ENCODE measurements around the gene SMIM7. TPM values are rescaled to one million over a fixed set of nuclear protein-coding genes. Genes with fewer than 3 reads are reported as not detected.

The SMIM7 gene
- total RNA-seq, 1 experiment from 2014 or later = 77.6 TPM

DNA sequence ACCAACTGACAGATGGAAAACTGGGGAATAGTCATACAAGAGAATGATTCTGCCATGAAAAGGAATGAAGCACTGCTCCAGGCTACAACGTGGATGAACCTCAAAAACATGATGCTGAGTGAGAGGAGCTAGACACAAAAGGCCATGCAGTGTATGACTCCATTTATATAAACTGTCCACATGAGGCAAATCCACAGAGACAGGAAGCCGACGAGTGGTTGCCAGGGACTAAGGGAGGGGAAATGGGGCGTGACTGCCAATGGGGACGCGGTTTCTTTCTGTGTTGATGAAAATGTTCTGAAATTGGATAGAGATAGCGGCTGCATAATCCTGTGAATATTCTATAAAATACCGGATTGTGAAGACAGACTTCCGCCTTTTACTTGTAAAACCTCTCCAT, 10.2 kb downstream of the SMIM7 start:
- no peak overlapping the region for H2BK120ac ChIP-seq (ENCODE audit: low read depth, low read length, poor library complexity, severe bottlenecking)
- H3K23me2 ChIP-seq (ENCODE audit: insufficient read length, low read depth, low read length, poor library complexity, severe bottlenecking) = no peaks in the 10 kb centered on the region
- no peak overlapping the region for H3K14ac ChIP-seq (ENCODE audit: insufficient read depth, low read length)
- no peak overlapping the region for H3K27ac ChIP-seq (ENCODE audit: insufficient read length, low read depth, low read length)
- no CpG with 5 or more reads among the region's 9 CpGs for WGBS (ENCODE audit: extremely low coverage, insufficient read length, low lambda C conversion rate)
- no peak overlapping the region for H2BK12ac ChIP-seq (ENCODE audit: insufficient read length, low read depth, low read length)
- no peaks in the 10 kb centered on the region for H3K27me3 Mint-ChIP-seq (ENCODE audit: low read depth)
- H3K56ac ChIP-seq (ENCODE audit: insufficient read length, low read depth, low read length) = no peak overlapping the region
- no peak overlapping the region for H3K18ac ChIP-seq (ENCODE audit: insufficient read length, low read depth, low read length)
- no peak overlapping the region for H3T11ph ChIP-seq (ENCODE audit: low read length)
- no peaks in the 10 kb centered on the region for H4K20me1 ChIP-seq (ENCODE audit: control insufficient read depth, insufficient read depth, insufficient read length)
- no peak overlapping the region for H4K8ac ChIP-seq (replicated peaks; ENCODE audit: insufficient read length, low read depth, low read length)
- H3K4ac ChIP-seq (ENCODE audit: low read depth, low read length) = no peak overlapping the region
- no peak overlapping the region for H3K23ac ChIP-seq (ENCODE audit: insufficient read length, low read depth, low read length)
- no peak overlapping the region for H3K4me2 ChIP-seq (ENCODE audit: insufficient read depth, insufficient read length, low read length)
- H4K5ac ChIP-seq (ENCODE audit: insufficient read length, low read depth, low read length) = no peak overlapping the region
- H3K4me1 ChIP-seq (ENCODE audit: insufficient read depth, low read length) = no peaks in the 10 kb centered on the region
- H3K79me2 ChIP-seq (ENCODE audit: insufficient read depth, low read length) = no peaks in the 10 kb centered on the region
- no peak overlapping the region for H2AK5ac ChIP-seq (ENCODE audit: insufficient read length, low read length)
- peak overlapping the region in 1 of 3 experiments; percentile 26; a peak in 1 of 7 replicates for H3K27ac Mint-ChIP-seq
- H3K9me3 ChIP-seq (ENCODE audit: control insufficient read depth, low read depth, low read length) = no peaks in the 10 kb centered on the region
- TF ChIP-seq, protein P1, sequence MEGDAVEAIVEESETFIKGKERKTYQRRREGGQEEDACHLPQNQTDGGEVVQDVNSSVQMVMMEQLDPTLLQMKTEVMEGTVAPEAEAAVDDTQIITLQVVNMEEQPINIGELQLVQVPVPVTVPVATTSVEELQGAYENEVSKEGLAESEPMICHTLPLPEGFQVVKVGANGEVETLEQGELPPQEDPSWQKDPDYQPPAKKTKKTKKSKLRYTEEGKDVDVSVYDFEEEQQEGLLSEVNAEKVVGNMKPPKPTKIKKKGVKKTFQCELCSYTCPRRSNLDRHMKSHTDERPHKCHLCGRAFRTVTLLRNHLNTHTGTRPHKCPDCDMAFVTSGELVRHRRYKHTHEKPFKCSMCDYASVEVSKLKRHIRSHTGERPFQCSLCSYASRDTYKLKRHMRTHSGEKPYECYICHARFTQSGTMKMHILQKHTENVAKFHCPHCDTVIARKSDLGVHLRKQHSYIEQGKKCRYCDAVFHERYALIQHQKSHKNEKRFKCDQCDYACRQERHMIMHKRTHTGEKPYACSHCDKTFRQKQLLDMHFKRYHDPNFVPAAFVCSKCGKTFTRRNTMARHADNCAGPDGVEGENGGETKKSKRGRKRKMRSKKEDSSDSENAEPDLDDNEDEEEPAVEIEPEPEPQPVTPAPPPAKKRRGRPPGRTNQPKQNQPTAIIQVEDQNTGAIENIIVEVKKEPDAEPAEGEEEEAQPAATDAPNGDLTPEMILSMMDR (conservative IDR thresholded peaks at IDR 0.05) = no peak
- H3K27me3 ChIP-seq (ENCODE audit: insufficient read depth, low read length) = no peaks in the 10 kb centered on the region
- H2BK20ac ChIP-seq (ENCODE audit: low read depth, low read length, poor library complexity, severe bottlenecking) = no peak overlapping the region
- no peaks in the 10 kb centered on the region for H3K4me1 Mint-ChIP-seq
- H2BK5ac ChIP-seq (ENCODE audit: insufficient read length, low read length) = no peak overlapping the region
- H3K79me1 ChIP-seq (ENCODE audit: insufficient read depth, low read depth, low read length, poor library complexity, severe bottlenecking) = peaks cover 14% of the 10 kb centered on the region
- no peak overlapping the region for H3K9ac ChIP-seq (ENCODE audit: extremely low read depth, insufficient read length, low read length)
- H2AFZ ChIP-seq (ENCODE audit: low read length) = no peak overlapping the region
- H3K4me3 Mint-ChIP-seq = no peak overlapping the region
- no peaks in the 10 kb centered on the region; a peak in 1 of 5 replicates for H3K9me3 Mint-ChIP-seq
- DNase-seq = no peak
- no peak overlapping the region for H2BK15ac ChIP-seq (ENCODE audit: low read depth, low read length)
- no peak overlapping the region for H4K91ac ChIP-seq (ENCODE audit: insufficient read length, low read depth, low read length)
- peaks cover 42 to 86% (median 82%) of the 10 kb centered on the region in 3 experiments for H3K36me3 Mint-ChIP-seq (ENCODE audit: insufficient read depth in 1 of 3, low read depth in 3 of 3)

Data from H9 (cell line).